Measurements from ENCODE around the gene C16orf86.

C16orf86 gene

DNA sequence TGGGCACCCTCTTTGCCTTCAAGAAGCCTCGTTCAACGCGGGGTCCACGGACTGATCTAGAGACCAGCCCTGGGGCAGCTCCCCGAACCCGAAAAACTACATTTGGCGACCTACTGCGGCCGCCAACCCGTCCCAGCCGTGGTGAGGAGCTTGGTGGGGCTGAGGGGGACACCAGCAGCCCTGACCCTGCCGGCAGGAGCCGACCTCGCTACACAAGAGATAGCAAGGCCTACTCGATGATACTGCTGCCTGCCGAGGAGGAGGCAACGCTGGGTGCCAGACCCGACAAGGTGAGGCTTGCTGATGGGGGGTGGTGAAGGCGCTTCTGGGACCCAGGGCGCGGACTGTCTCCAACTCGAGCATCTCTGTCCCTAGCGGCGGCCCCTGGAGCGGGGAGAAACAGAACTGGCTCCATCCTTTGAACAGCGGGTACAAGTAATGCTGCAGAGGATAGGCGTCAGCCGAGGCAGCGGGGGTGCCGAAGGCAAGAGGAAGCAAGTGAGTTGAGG is 12.2 kb upstream of the C16orf86 start:
- Histone ChIP-seq H3K27ac (ENCODE audit: low read depth, low read length) (no peak overlapping the region), H3K27me3 (ENCODE audit: insufficient read depth, low read length) (peaks cover 22% of the 10 kb centered on the region), H3K36me3 (ENCODE audit: insufficient read depth, low read length) (peaks cover 31% of the 10 kb centered on the region), H3K4me1 (ENCODE audit: insufficient read depth, low read length) (no peaks in the 10 kb centered on the region), H3K4me3 (ENCODE audit: low read length) (no peak overlapping the region), H3K9ac (ENCODE audit: low read depth, low read length) (no peak overlapping the region), H3K9me3 (ENCODE audit: insufficient read depth, low read depth, low read length) (no peaks in the 10 kb centered on the region)
- 91% methylated on average over 30 of the region's 30 CpGs for WGBS

GRCh38 chr16:67655363-67655762 is 11.3 kb upstream of the C16orf86 start:
- Histone ChIP-seq H3K36me3 (ENCODE audit: insufficient read depth, low read length) (peaks cover 26% of the 10 kb centered on the region), H3K4me1 (ENCODE audit: insufficient read depth, low read length) (no peaks in the 10 kb centered on the region), H3K9ac (ENCODE audit: low read depth, low read length) (no peak overlapping the region), H3K27ac (ENCODE audit: low read depth, low read length) (no peak overlapping the region), H3K4me3 (ENCODE audit: low read length) (no peak overlapping the region), H3K27me3 (ENCODE audit: insufficient read depth, low read length) (peaks cover 24% of the 10 kb centered on the region), H3K9me3 (ENCODE audit: insufficient read depth, low read depth, low read length) (no peaks in the 10 kb centered on the region)
- WGBS = 88% methylated on average over 4 of the region's 4 CpGs

- Histone ChIP-seq H3K36me3 (ENCODE audit: insufficient read depth, low read length) (peaks cover 24% of the 10 kb centered on the region), H3K27ac (ENCODE audit: low read depth, low read length) (no peak overlapping the region), H3K4me3 (ENCODE audit: low read length) (no peak overlapping the region), H3K4me1 (ENCODE audit: insufficient read depth, low read length) (no peaks in the 10 kb centered on the region), H3K9me3 (ENCODE audit: insufficient read depth, low read depth, low read length) (no peaks in the 10 kb centered on the region), H3K27me3 (ENCODE audit: insufficient read depth, low read length) (peaks cover 20% of the 10 kb centered on the region), H3K9ac (ENCODE audit: low read depth, low read length) (no peak overlapping the region)
- 92% methylated on average over 9 of the region's 9 CpGs for WGBS
Observed at GRCh38 chr16:67656344-67657016, 10.1 kb upstream of the C16orf86 start.

DNA sequence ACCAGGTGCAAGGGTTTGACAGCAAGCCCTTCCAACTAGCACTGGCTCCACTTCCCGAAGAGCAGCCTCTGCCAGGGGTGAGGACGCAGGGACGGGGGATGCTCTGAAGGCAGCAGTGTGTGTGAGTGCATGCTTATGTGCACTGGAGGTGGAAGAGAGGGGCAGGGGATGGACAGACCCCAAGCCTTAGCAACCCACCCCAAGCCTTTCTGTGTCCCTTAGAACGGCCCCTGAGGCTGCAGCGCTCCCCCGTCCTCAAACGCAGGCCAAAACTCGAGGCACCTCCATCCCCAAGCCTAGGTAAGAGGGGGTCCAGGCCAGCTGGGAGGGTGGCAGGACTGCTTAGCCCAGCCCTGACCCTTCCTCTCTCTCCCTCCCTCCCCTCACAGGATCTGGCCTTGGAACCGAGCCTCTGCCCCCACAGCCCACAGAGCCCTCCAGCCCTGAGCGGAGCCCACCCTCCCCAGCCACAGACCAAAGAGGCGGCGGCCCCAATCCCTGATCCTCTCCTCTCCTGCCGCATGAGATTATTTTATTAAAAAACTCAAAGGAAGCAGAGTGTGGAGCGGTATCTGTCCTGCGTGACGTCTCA is 9.5 kb upstream of the C16orf86 start:
- no peaks in the 10 kb centered on the region for H3K9me3 ChIP-seq (ENCODE audit: insufficient read depth, low read depth, low read length)
- peaks cover 20% of the 10 kb centered on the region for H3K27me3 ChIP-seq (ENCODE audit: insufficient read depth, low read length)
- 92% methylated on average over 16 of the region's 16 CpGs for WGBS
- no peak overlapping the region for H3K4me3 ChIP-seq (ENCODE audit: low read length)
- H3K4me1 ChIP-seq (ENCODE audit: insufficient read depth, low read length) = no peaks in the 10 kb centered on the region
- H3K27ac ChIP-seq (ENCODE audit: low read depth, low read length) = no peak overlapping the region
- peaks cover 21% of the 10 kb centered on the region for H3K36me3 ChIP-seq (ENCODE audit: insufficient read depth, low read length)
- H3K9ac ChIP-seq (ENCODE audit: low read depth, low read length) = no peak overlapping the region

DNA sequence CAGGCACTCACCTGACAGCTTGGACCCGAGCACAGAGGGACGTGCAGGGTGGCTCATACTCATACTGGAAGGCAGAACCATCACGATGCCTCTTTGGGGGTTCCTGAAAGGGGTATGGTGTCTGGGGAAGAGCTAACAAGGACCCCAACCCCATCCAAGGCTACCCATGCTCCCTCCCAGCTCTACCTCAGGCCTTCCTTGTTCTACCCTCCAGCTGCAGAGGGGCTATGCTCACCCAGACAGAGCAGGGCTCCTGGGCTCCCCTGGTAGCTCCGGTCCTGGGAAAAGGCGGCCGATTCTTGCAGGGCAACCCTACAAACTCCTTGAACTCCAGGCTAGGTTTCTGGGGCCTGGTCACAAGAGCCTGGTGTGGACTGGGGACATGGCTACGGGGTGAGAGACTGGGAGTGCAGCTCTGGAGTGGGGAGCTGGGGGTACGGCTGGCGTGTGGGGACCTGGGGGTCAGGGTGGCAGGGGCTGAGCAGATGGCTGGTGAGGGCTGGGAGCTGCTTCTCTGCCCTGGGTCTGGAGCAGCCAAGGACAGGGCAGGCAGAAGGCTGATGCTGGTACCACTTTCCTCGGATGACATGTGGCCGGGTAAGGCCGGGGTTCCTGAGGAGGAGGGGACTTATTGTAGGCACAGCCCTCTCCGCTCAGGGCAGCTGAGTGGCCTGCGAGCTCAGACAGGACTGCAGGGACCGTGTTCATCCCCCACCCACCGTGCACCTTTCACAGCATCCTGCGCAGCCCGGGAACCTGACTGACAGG is 8.7 kb upstream of the C16orf86 start:
- H3K9me3 ChIP-seq (ENCODE audit: insufficient read depth, low read depth, low read length) = no peaks in the 10 kb centered on the region
- H3K27ac ChIP-seq (ENCODE audit: low read depth, low read length) = no peak overlapping the region
- no peak overlapping the region for H3K4me3 ChIP-seq (ENCODE audit: low read length)
- H3K36me3 ChIP-seq (ENCODE audit: insufficient read depth, low read length) = peaks cover 21% of the 10 kb centered on the region
- WGBS = 95% methylated on average over 17 of the region's 18 CpGs
- H3K4me1 ChIP-seq (ENCODE audit: insufficient read depth, low read length) = no peaks in the 10 kb centered on the region
- peaks cover 16% of the 10 kb centered on the region for H3K27me3 ChIP-seq (ENCODE audit: insufficient read depth, low read length)
- no peak overlapping the region for H3K9ac ChIP-seq (ENCODE audit: low read depth, low read length)

- no peaks in the 10 kb centered on the region for H3K9me3 ChIP-seq (ENCODE audit: insufficient read depth, low read depth, low read length)
- peak overlapping the region; percentile 65 for H3K9ac ChIP-seq (ENCODE audit: low read depth, low read length)
- H3K27me3 ChIP-seq (ENCODE audit: insufficient read depth, low read length) = peaks cover 7% of the 10 kb centered on the region; the same call in 1 of the 2 replicates
- H3K4me1 ChIP-seq (ENCODE audit: insufficient read depth, low read length) = no peaks in the 10 kb centered on the region
- H3K4me3 ChIP-seq (ENCODE audit: low read length) = peak overlapping the region; percentile 86
- H3K36me3 ChIP-seq (ENCODE audit: insufficient read depth, low read length) = peaks cover 21% of the 10 kb centered on the region
- H3K27ac ChIP-seq (ENCODE audit: low read depth, low read length) = no peak overlapping the region
- WGBS = 41% methylated on average over 21 of the region's 21 CpGs
Observed at GRCh38 chr16:67658849-67659674, 7.6 kb upstream of the C16orf86 start.

GRCh38 chr16:67659675-67660563 is 6.7 kb upstream of the C16orf86 start, which contains the start of gene ACD:
ACD (minus strand) TSS chr16:67660260; CDS start chr16:67660220, 40 bp downstream.
- peak within 1 kb of the TSS; percentile 90; the same call in 1 of the 2 replicates for H3K27ac ChIP-seq (ENCODE audit: low read depth, low read length)
- peak within 1 kb of the TSS; percentile 65 for H3K9ac ChIP-seq (ENCODE audit: low read depth, low read length)
- WGBS = under 1% methylated on average over 83 of the region's 83 CpGs
- H3K27me3 ChIP-seq (ENCODE audit: insufficient read depth, low read length) = 0 out of 2 replicates have a peak, but pooled peaks cover 2% of the 10 kb centered on the region
- no peaks in the 10 kb centered on the region for H3K4me1 ChIP-seq (ENCODE audit: insufficient read depth, low read length)
- no peaks in the 10 kb centered on the region for H3K9me3 ChIP-seq (ENCODE audit: insufficient read depth, low read depth, low read length)
- H3K4me3 ChIP-seq (ENCODE audit: low read length) = peak within 1 kb of the TSS; percentile 86
- H3K36me3 ChIP-seq (ENCODE audit: insufficient read depth, low read length) = peaks cover 21% of the 10 kb centered on the region

GRCh38 chr16:67660564-67661028 is 6.0 kb upstream of the C16orf86 start, which contains the start of gene PARD6A:
PARD6A (plus strand) TSS chr16:67660960; CDS start chr16:67661039, 79 bp downstream.
- Histone ChIP-seq H3K36me3 (ENCODE audit: insufficient read depth, low read length) (peaks cover 21% of the 10 kb centered on the region), H3K4me1 (ENCODE audit: insufficient read depth, low read length) (peaks cover 2% of the 10 kb centered on the region; the same call in 1 of the 2 replicates)
- WGBS = under 1% methylated on average over 48 of the region's 48 CpGs

GRCh38 chr16:67661101-67661761 is 5.4 kb upstream of the C16orf86 start:
- H3K36me3 ChIP-seq (ENCODE audit: insufficient read depth, low read length) = peaks cover 15% of the 10 kb centered on the region
- H3K9me3 ChIP-seq (ENCODE audit: insufficient read depth, low read depth, low read length) = no peaks in the 10 kb centered on the region
- H3K27ac ChIP-seq (ENCODE audit: low read depth, low read length) = no peak overlapping the region; the same call in 1 of the 2 replicates
- H3K4me3 ChIP-seq (ENCODE audit: low read length) = peak overlapping the region; percentile 86
- H3K9ac ChIP-seq (ENCODE audit: low read depth, low read length) = peak overlapping the region; percentile 22; the same call in 1 of the 2 replicates
- 10% methylated on average over 39 of the region's 39 CpGs for WGBS
- H3K4me1 ChIP-seq (ENCODE audit: insufficient read depth, low read length) = peaks cover 4% of the 10 kb centered on the region; the same call in 1 of the 2 replicates
- H3K27me3 ChIP-seq (ENCODE audit: insufficient read depth, low read length) = 0 out of 2 replicates have a peak, but pooled peaks cover 2% of the 10 kb centered on the region

More at GRCh38 chr16:67660564-67661028, 6.0 kb upstream of the C16orf86 start, which contains the start of gene PARD6A:
- H3K27ac ChIP-seq (ENCODE audit: low read depth, low read length) = peak within 1 kb of the TSS; percentile 90; the same call in 1 of the 2 replicates
- peak within 1 kb of the TSS; percentile 65 for H3K9ac ChIP-seq (ENCODE audit: low read depth, low read length)
- H3K9me3 ChIP-seq (ENCODE audit: insufficient read depth, low read depth, low read length) = no peaks in the 10 kb centered on the region
- H3K4me3 ChIP-seq (ENCODE audit: low read length) = peak within 1 kb of the TSS; percentile 86
- H3K27me3 ChIP-seq (ENCODE audit: insufficient read depth, low read length) = 0 out of 2 replicates have a peak, but pooled peaks cover 2% of the 10 kb centered on the region

Data from HUES64 (cell line).